Heart left ventricle (tissue), 16 donors: ENCODE measurements around the gene ABI1. TPM values are rescaled to one million over a fixed set of nuclear protein-coding genes. Genes with fewer than 3 reads are reported as not detected.

Source experiments
- ATAC-seq, 4 donors: fragments of 200-7000 bp; cut with Tn5 transposase; one replicate each; pipeline ENCODE4 v1.9.1; 2020 to 2022; ENCODE audit warnings: moderate library complexity in 4 of 4, mild to moderate bottlenecking in 3 of 4, moderate number of reproducible peaks in 1 of 4
- DNase-seq, 5 donors: peaks; one replicate each; pipeline ENCODE4 v3.0.0-alpha.2; 2020
- H3K27ac ChIP-seq, 12 donors: fragments of 200-600 bp; sonication (generic) in 4 of 12; one replicate each; pipeline versions ENCODE4 v1.5.0 to v1.8.0; 2016 to 2022; ENCODE audit warnings: mild to moderate bottlenecking in 2 of 12
- H3K27me3 ChIP-seq, 9 donors: fragments of 200-600 bp; sonication (generic) in 2 of 9; one replicate each; pipeline versions ENCODE4 v1.5.1 to v1.8.0; 2016 to 2022; ENCODE audit warnings: mild to moderate bottlenecking in 3 of 9
- H3K36me3 ChIP-seq, 9 donors: fragments of 200-600 bp; sonication (generic) in 2 of 9; one replicate each; pipeline versions ENCODE4 v1.5.0 to v1.8.0; 2018 to 2022; ENCODE audit warnings: mild to moderate bottlenecking in 2 of 9
- H3K4me1 ChIP-seq, 12 donors: fragments of 200-600 bp; sonication (generic) in 4 of 12; one replicate each; pipeline versions ENCODE4 v1.5.0 to v1.8.0; 2016 to 2022; ENCODE audit warnings: mild to moderate bottlenecking in 3 of 12
- H3K4me3 ChIP-seq, 12 donors: fragments of 200-600 bp; sonication (generic) in 4 of 12; one replicate each; pipeline versions ENCODE4 v1.5.0 to v1.8.0; 2017 to 2022; ENCODE audit warnings: mild to moderate bottlenecking in 9 of 12, moderate library complexity in 4 of 12
- H3K9me3 ChIP-seq, 12 donors: fragments of 200-600 bp; sonication (generic) in 4 of 12; one replicate each; pipeline versions ENCODE4 v1.5.0 to v1.8.0; 2016 to 2022; ENCODE audit warnings: mild to moderate bottlenecking in 1 of 12
- CTCF ChIP-seq, 12 donors: fragments of 200-600 bp; sonication (generic) in 4 of 12; IDR thresholded peaks; one replicate each; pipeline versions ENCODE4 v1.5.0 to v1.8.0; 2018 to 2022; ENCODE audit warnings: antibody characterized with exemption in 12 of 12, mild to moderate bottlenecking in 5 of 12
- POLR2A ChIP-seq, 2 donors: fragments of 450-650 bp; IDR thresholded peaks; one replicate each; pipeline ENCODE4 v1.6.1; 2017; ENCODE audit warnings: antibody characterized with exemption in 2 of 2, mild to moderate bottlenecking in 2 of 2, moderate library complexity in 2 of 2
- WGBS, 4 donors: extraction: QIAGEN DNeasy Blood & Tissue Kit in 2 of 4; methylation state at CpG; one replicate each; pipeline versions ENCODE4 v1.1.5 to v1.1.7; 2013 to 2018; 5-methylcytosine and 5-hydroxymethylcytosine counted together
- intact Hi-C, 10 donors: fragments of 100-400 bp; cut with DNase I; formaldehyde crosslinking; loops; one replicate each; pipeline versions ENCODE4 v1.11.1 to v1.14.2; 2022
- polyA plus RNA-seq, 2 donors: library from polyadenylated mRNA; stranded (reverse); fragments of 200-250 nt; gene quantifications; one replicate each; pipeline ENCODE4 v1.2.3, GENCODE V29; 2013
- total RNA-seq, 9 donors: library from RNA; depleted of rRNA in 2 of 9; stranded (reverse); fragments of >200 nt in 2 of 9; fragmentation: NEBNext Ultra II Directional in 3 of 9; extraction: Animal tissue kit (Norgen Biotek cat#: 25700) in 3 of 9; gene quantifications; one replicate each; pipeline versions ENCODE4 v1.1.0 to v1.2.4, GENCODE V29; 2016 to 2023
- donor health status: ischemic (EF 13 %, LVEDD 7.1; RV severe dilation, severe dysfunction).
- donor health status: healthy with polysubstance abuse.
- donor health status: DM: no; HTN: yes; CAD: no.
- donor health status: DM: no; HTN: no; CAD: no.
- donor health status: ischemic (EF 25% LVEDD 6.9; RV normal size, moderate dysfunction).
- donor health status: ischemic (EF 25% LVEDD 5.7; RV mildly dilated, moderate dysfunction).
- donor health status: healthy.
- donor health status: DM: yes; HTN: yes; CAD: no.
- donor health status: ischemic (EF 35%, LVEDD 5.7; RV mildly dilated, moderate dysfunction).
- donor health status: nonischemic (EF 11% LVEDD 7.7; RV severe dilation, severe dysfunction).
- donor health status: DM: yes; HTN: yes; CAD: no.
- donor health status: PGD.
- donor health status: ischemic (EF 29% LVEDD 5.4; RV normal size, mild dysfunction).
- donor health status: nonischemic (EF 23%, LVEDD 6.1; RV moderate dilation, normal function).

Gene ABI1
- total and polyA plus RNA-seq, 11 donors: 8.5 to 50.0 (median 25.6) TPM

DNA sequence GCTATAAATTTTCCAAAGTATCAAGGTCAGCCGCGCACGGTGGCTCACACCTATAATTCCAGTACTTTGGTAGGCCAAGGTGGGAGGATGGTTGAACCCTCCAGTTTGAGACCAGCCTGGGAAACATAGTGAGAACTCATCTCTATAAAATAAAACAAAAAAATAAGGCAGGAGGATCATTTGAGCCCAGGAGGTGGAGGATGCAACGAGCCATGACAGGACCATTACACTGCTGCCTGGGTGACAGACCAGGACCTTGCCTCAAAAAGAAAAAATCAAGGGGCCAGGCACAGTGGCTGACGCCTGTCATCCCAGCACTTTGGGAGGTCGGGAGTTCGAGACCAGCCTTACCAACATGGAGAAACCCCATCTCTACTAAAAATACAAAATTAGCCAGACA lies 60.3 kb downstream of the ABI1 start:
- Histone ChIP-seq H3K4me3 (no peak overlapping the region), H3K27me3 (no peaks in the 10 kb centered on the region), H3K36me3 (no peaks in the 10 kb centered on the region), H3K4me1 (peaks cover 0 to 52% (median 40%) of the 10 kb centered on the region in 12 donors), H3K9me3 (peaks cover 0 to 14% (median 5%) of the 10 kb centered on the region in 12 donors), H3K27ac (no peak overlapping the region)
- TF ChIP-seq POLR2A (IDR thresholded peaks at IDR 0.05) (no peak), CTCF (IDR thresholded peaks at IDR 0.05) (no peak)
- WGBS, 4 donors: 95 to 98% (median 97%) methylated on average over 7 of the region's 7 CpGs
- DNase-seq: no peak
- ATAC-seq: no peak
- intact Hi-C loops: loop anchor here in 1 of 10 donors (5.0 kb wide), 1 partner anchor 57 kb away; no protein-coding TSS in a partner anchor

DNA sequence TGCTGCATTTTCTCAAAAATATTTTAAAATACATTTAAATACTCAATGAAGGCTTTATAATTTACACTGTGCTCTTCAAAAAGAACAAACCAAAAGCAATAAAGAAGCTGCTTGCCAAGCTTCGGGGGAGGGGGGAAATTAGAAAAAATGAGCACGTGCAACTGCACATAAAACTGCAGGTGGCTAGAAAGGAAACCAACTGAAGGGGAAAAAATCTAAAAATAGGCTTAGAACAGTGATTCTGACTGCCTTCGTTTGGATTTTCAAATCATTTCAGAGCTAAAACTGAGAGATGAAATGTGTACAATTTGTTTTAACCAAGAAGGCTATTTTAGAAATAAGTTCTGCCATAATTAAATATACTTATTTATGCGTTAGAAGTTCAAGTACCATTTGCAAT lies 61.4 kb downstream of the ABI1 start:
- 37 to 45% (median 41%) methylated on average over 4 of the region's 4 CpGs for WGBS, 4 donors
- DNase-seq (no peak), ATAC-seq (no peak)
- H3K4me1 ChIP-seq: peaks cover 0 to 42% (median 31%) of the 10 kb centered on the region in 12 donors
- H3K27ac ChIP-seq: no peak overlapping the region
- no peaks in the 10 kb centered on the region for H3K27me3 ChIP-seq
- H3K9me3 ChIP-seq: peaks cover 0 to 23% (median 10%) of the 10 kb centered on the region in 12 donors
- intact Hi-C loops: loop anchor here in 1 of 10 donors (10.0 kb wide), 1 partner anchor 45 kb away; no protein-coding TSS in a partner anchor
- TF ChIP-seq CTCF (IDR thresholded peaks at IDR 0.05) (no peak), POLR2A (IDR thresholded peaks at IDR 0.05) (no peak)
- H3K4me3 ChIP-seq: no peak overlapping the region
- H3K36me3 ChIP-seq: no peaks in the 10 kb centered on the region

- ATAC-seq (no peak), DNase-seq (no peak)
- intact Hi-C loops: loop anchor here in 1 of 10 donors (10.0 kb wide), 1 partner anchor 47 kb away; no protein-coding TSS in a partner anchor
- H3K4me1 ChIP-seq: peaks cover 0 to 39% (median 25%) of the 10 kb centered on the region in 12 donors
- H3K27ac ChIP-seq: no peak overlapping the region
- 86 to 96% (median 93%) methylated on average over 5 of the region's 5 CpGs for WGBS, 4 donors
- H3K27me3 ChIP-seq: no peaks in the 10 kb centered on the region
- no peaks in the 10 kb centered on the region for H3K36me3 ChIP-seq
- H3K4me3 ChIP-seq: no peak overlapping the region
- H3K9me3 ChIP-seq: peaks cover 0 to 23% (median 10%) of the 10 kb centered on the region in 12 donors
- TF ChIP-seq CTCF (IDR thresholded peaks at IDR 0.05) (no peak), POLR2A (IDR thresholded peaks at IDR 0.05) (no peak)
These were observed 62.5 kb downstream of the ABI1 start for GRCh38 chr10:26798298-26798697.

DNA sequence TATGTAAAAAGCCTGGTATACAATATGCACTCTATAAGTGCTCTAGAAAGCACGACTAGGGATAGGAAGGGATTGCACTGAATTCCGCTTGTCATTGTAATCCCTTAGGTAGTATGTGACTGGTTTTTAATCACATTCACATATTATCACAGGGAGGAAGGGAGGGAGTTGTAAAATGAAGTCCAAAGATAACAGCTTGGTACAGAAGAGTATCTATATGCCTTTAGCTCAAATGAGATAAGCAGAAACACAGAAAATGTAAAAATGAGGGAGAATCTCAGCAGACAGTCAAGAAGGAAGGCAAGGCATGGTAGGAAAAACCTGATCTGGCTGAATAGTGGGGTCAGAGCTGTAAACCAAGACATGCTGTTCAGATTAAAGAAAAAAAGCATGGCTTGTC lies 63.4 kb downstream of the ABI1 start:
- no peak overlapping the region for H3K4me3 ChIP-seq
- H3K4me1 ChIP-seq: peaks cover 0 to 39% (median 25%) of the 10 kb centered on the region in 12 donors
- TF ChIP-seq POLR2A (IDR thresholded peaks at IDR 0.05) (no peak), CTCF (IDR thresholded peaks at IDR 0.05) (no peak)
- WGBS, 4 donors: 80 to 88% (median 82%) methylated on average over 2 of the region's 2 CpGs
- DNase-seq (no peak), ATAC-seq (no peak)
- H3K36me3 ChIP-seq: no peaks in the 10 kb centered on the region
- no peaks in the 10 kb centered on the region for H3K27me3 ChIP-seq
- intact Hi-C loops: loop anchor here in 1 of 10 donors (10.0 kb wide), 1 partner anchor 47 kb away; no protein-coding TSS in a partner anchor
- no peak overlapping the region for H3K27ac ChIP-seq
- peaks cover 0 to 23% (median 10%) of the 10 kb centered on the region in 12 donors for H3K9me3 ChIP-seq
